Kidney (tissue), 14 donors: Measurements from ENCODE around the gene MXI1. TPM values are rescaled to one million over a fixed set of nuclear protein-coding genes. Genes with fewer than 3 reads are reported as not detected.

Source experiments
- DNase-seq, 5 donors: peaks; one replicate each; pipeline ENCODE4 v3.0.0-alpha.2; 2013 to 2020
- FAIRE-seq: peaks from 2 replicates; lab custom pipeline; 2012; peaks lifted over from hg19 to GRCh38; lab: Jason Lieb, UNC
- H3K27ac ChIP-seq, 2 donors: one replicate each; pipeline ENCODE4 v1.7.0; 2013; ENCODE audit warnings: low read depth in 2 of 2, low read length in 2 of 2, inconsistent platforms in 1 of 2
- H3K27me3 ChIP-seq: one replicate; pipeline ENCODE4 v1.7.1; 2013; ENCODE audit warnings: low read length, inconsistent platforms; ENCODE audit not compliant: control insufficient read depth, insufficient read depth
- H3K36me3 ChIP-seq, 3 donors: one replicate each; pipeline versions ENCODE4 v1.7.0 to v1.7.1; 2013; ENCODE audit warnings: low read length in 3 of 3, control low read depth in 1 of 3, inconsistent platforms in 1 of 3; ENCODE audit not compliant: insufficient read depth in 3 of 3, control insufficient read depth in 2 of 3
- H3K4me1 ChIP-seq, 3 donors: one replicate each; pipeline versions ENCODE4 v1.7.0 to v1.7.1; 2013; ENCODE audit warnings: low read length in 3 of 3, inconsistent platforms in 1 of 3, low read depth in 1 of 3; ENCODE audit not compliant: control insufficient read depth in 2 of 3, insufficient read depth in 2 of 3
- H3K4me3 ChIP-seq, 3 donors: one replicate each; pipeline versions ENCODE4 v1.7.0 to v1.8.1; 2013; ENCODE audit warnings: low read length in 3 of 3, control low read depth in 1 of 3, inconsistent platforms in 1 of 3
- H3K9ac ChIP-seq, 3 donors: one replicate each; pipeline versions ENCODE4 v1.7.0 to v1.7.1; 2013; ENCODE audit warnings: low read length in 3 of 3, control low read depth in 1 of 3, inconsistent platforms in 1 of 3
- H3K9me3 ChIP-seq, 3 donors: one replicate each; pipeline versions ENCODE4 v1.7.0 to v1.7.1; 2013; ENCODE audit warnings: low read length in 3 of 3, control low read depth in 1 of 3, inconsistent platforms in 1 of 3; ENCODE audit not compliant: control insufficient read depth in 2 of 3, insufficient read depth in 1 of 3
- CTCF ChIP-seq: IDR thresholded peaks from 3 replicates; pipeline ENCODE4 v1.5.1; 2012; ENCODE audit warnings: mild to moderate bottlenecking, moderate library complexity, borderline replicate concordance; ENCODE audit not compliant: insufficient read depth; ENCODE audit errors: extremely low read depth
- intact Hi-C: fragments of 100-400 bp; cut with DNase I; formaldehyde crosslinking; loops from one replicate; pipeline ENCODE4 v1.11.1; 2022
- polyA plus RNA-seq: library from polyadenylated mRNA; stranded (reverse); fragments of 350-450 nt; fragmentation: Illumina TruSeq; extraction: RNeasy Lipid Tissue Mini Kit (QIAGEN cat#74804); gene quantifications from one replicate; pipeline ENCODE4 v1.2.3, GENCODE V29; 2014; ENCODE audit warnings: low read depth, low replicate concordance; ENCODE audit not compliant: insufficient read depth
- total RNA-seq: library from RNA; stranded (reverse); fragmentation: NEBNext Ultra II Directional; extraction: Animal tissue kit (Norgen Biotek cat#: 25700); gene quantifications from one replicate; pipeline ENCODE4 v1.2.1, GENCODE V29; 2021
- donor health status: control.
- donor health status: control.
- donor health status: control.
- donor health status: control.
- donor health status: control.
- donor health status: DM: yes; HTN: yes; CAD: no.
- donor health status: Normal renal cell carcinoma (clear cell type).

The MXI1 gene
- total and polyA plus RNA-seq, 2 donors from 2014 or later, result 27.6 to 29.0 TPM

GRCh38 chr10:110163841-110164240, 43.6 kb upstream of the MXI1 start:
- H3K4me3 ChIP-seq, result no peak overlapping the region
- DNase-seq (no peak), FAIRE-seq (no peak)
- no peak overlapping the region for H3K27ac ChIP-seq
- no peaks in the 10 kb centered on the region for H3K9me3 ChIP-seq
- no peaks in the 10 kb centered on the region for H3K36me3 ChIP-seq
- intact Hi-C loops, result no loop called here
- no peak overlapping the region for H3K9ac ChIP-seq
- peaks cover 1% of the 10 kb centered on the region for H3K27me3 ChIP-seq
- no peak for TF ChIP-seq CTCF
- peaks cover 0 to 3% (median 0%) of the 10 kb centered on the region in 3 donors for H3K4me1 ChIP-seq

GRCh38 chr10:110165239-110165638, 42.2 kb upstream of the MXI1 start:
- no peak for FAIRE-seq

GRCh38 chr10:110167149-110167548, 40.3 kb upstream of the MXI1 start:
- Histone ChIP-seq H3K4me3 (no peak overlapping the region), H3K36me3 (no peaks in the 10 kb centered on the region), H3K27ac (no peak overlapping the region), H3K4me1 (peaks cover 3 to 8% (median 3%) of the 10 kb centered on the region in 3 donors), H3K9me3 (no peaks in the 10 kb centered on the region), H3K9ac (no peak overlapping the region), H3K27me3 (peaks cover 5% of the 10 kb centered on the region)
- DNase-seq (no peak), FAIRE-seq (no peak)
- intact Hi-C loops, result no loop called here
- no peak for TF ChIP-seq CTCF

More at GRCh38 chr10:110165239-110165638, 42.2 kb upstream of the MXI1 start:
- no peak overlapping the region for H3K4me3 ChIP-seq
- no peak overlapping the region for H3K27ac ChIP-seq
- H3K9ac ChIP-seq, result no peak overlapping the region
- H3K4me1 ChIP-seq, result peaks cover 3 to 8% (median 3%) of the 10 kb centered on the region in 3 donors
- H3K36me3 ChIP-seq, result no peaks in the 10 kb centered on the region
- no peaks in the 10 kb centered on the region for H3K9me3 ChIP-seq
- H3K27me3 ChIP-seq, result peaks cover 5% of the 10 kb centered on the region
- intact Hi-C loops, result no loop called here
- DNase-seq, result no peak
- no peak for TF ChIP-seq CTCF
